Kidney (tissue), 14 donors: ENCODE data around the gene NALCN. TPM values are rescaled to one million over a fixed set of nuclear protein-coding genes. Genes with fewer than 3 reads are reported as not detected.

Experiments used
- DNase-seq, 5 donors: peaks; one replicate each; pipeline ENCODE4 v3.0.0-alpha.2; 2013 to 2020
- FAIRE-seq: peaks from 2 replicates; lab custom pipeline; 2012; peaks lifted over from hg19 to GRCh38; lab: Jason Lieb, UNC
- H3K27ac ChIP-seq, 2 donors: one replicate each; pipeline ENCODE4 v1.7.0; 2013; ENCODE audit warnings: low read depth in 2 of 2, low read length in 2 of 2, inconsistent platforms in 1 of 2
- H3K27me3 ChIP-seq: one replicate; pipeline ENCODE4 v1.7.1; 2013; ENCODE audit warnings: low read length, inconsistent platforms; ENCODE audit not compliant: control insufficient read depth, insufficient read depth
- H3K36me3 ChIP-seq, 3 donors: one replicate each; pipeline versions ENCODE4 v1.7.0 to v1.7.1; 2013; ENCODE audit warnings: low read length in 3 of 3, control low read depth in 1 of 3, inconsistent platforms in 1 of 3; ENCODE audit not compliant: insufficient read depth in 3 of 3, control insufficient read depth in 2 of 3
- H3K4me1 ChIP-seq, 3 donors: one replicate each; pipeline versions ENCODE4 v1.7.0 to v1.7.1; 2013; ENCODE audit warnings: low read length in 3 of 3, inconsistent platforms in 1 of 3, low read depth in 1 of 3; ENCODE audit not compliant: control insufficient read depth in 2 of 3, insufficient read depth in 2 of 3
- H3K4me3 ChIP-seq, 3 donors: one replicate each; pipeline versions ENCODE4 v1.7.0 to v1.8.1; 2013; ENCODE audit warnings: low read length in 3 of 3, control low read depth in 1 of 3, inconsistent platforms in 1 of 3
- H3K9ac ChIP-seq, 3 donors: one replicate each; pipeline versions ENCODE4 v1.7.0 to v1.7.1; 2013; ENCODE audit warnings: low read length in 3 of 3, control low read depth in 1 of 3, inconsistent platforms in 1 of 3
- H3K9me3 ChIP-seq, 3 donors: one replicate each; pipeline versions ENCODE4 v1.7.0 to v1.7.1; 2013; ENCODE audit warnings: low read length in 3 of 3, control low read depth in 1 of 3, inconsistent platforms in 1 of 3; ENCODE audit not compliant: control insufficient read depth in 2 of 3, insufficient read depth in 1 of 3
- intact Hi-C: fragments of 100-400 bp; cut with DNase I; formaldehyde crosslinking; loops from one replicate; pipeline ENCODE4 v1.11.1; 2022
- polyA plus RNA-seq: library from polyadenylated mRNA; stranded (reverse); fragments of 350-450 nt; fragmentation: Illumina TruSeq; extraction: RNeasy Lipid Tissue Mini Kit (QIAGEN cat#74804); gene quantifications from one replicate; pipeline ENCODE4 v1.2.3, GENCODE V29; 2014; ENCODE audit warnings: low read depth, low replicate concordance; ENCODE audit not compliant: insufficient read depth
- total RNA-seq: library from RNA; stranded (reverse); fragmentation: NEBNext Ultra II Directional; extraction: Animal tissue kit (Norgen Biotek cat#: 25700); gene quantifications from one replicate; pipeline ENCODE4 v1.2.1, GENCODE V29; 2021
- TF ChIP-seq, protein P1 (sequence below): IDR thresholded peaks from 3 replicates; pipeline ENCODE4 v1.5.1; 2012; ENCODE audit warnings: mild to moderate bottlenecking, moderate library complexity, borderline replicate concordance; ENCODE audit not compliant: insufficient read depth; ENCODE audit errors: extremely low read depth
- donor health status: control.
- donor health status: control.
- donor health status: control.
- donor health status: control.
- donor health status: control.
- donor health status: DM: yes; HTN: yes; CAD: no.
- donor health status: Normal renal cell carcinoma (clear cell type).

NALCN gene
- total and polyA plus RNA-seq, 2 donors from 2014 or later = 0.43 to 2.4 TPM

- FAIRE-seq = no peak
Measured at GRCh38 chr13:101306773-101307172, 109.5 kb downstream of the NALCN start.

GRCh38 chr13:101305981-101306411 lies 110.3 kb downstream of the NALCN start:
- Histone ChIP-seq H3K4me3 (no peak overlapping the region), H3K27me3 (no peaks in the 10 kb centered on the region), H3K9me3 (no peaks in the 10 kb centered on the region), H3K9ac (no peak overlapping the region), H3K27ac (no peak overlapping the region), H3K4me1 (no peaks in the 10 kb centered on the region), H3K36me3 (no peaks in the 10 kb centered on the region)
- peak in 1 of 5 donors; percentile 50 for DNase-seq
- TF ChIP-seq, protein P1, sequence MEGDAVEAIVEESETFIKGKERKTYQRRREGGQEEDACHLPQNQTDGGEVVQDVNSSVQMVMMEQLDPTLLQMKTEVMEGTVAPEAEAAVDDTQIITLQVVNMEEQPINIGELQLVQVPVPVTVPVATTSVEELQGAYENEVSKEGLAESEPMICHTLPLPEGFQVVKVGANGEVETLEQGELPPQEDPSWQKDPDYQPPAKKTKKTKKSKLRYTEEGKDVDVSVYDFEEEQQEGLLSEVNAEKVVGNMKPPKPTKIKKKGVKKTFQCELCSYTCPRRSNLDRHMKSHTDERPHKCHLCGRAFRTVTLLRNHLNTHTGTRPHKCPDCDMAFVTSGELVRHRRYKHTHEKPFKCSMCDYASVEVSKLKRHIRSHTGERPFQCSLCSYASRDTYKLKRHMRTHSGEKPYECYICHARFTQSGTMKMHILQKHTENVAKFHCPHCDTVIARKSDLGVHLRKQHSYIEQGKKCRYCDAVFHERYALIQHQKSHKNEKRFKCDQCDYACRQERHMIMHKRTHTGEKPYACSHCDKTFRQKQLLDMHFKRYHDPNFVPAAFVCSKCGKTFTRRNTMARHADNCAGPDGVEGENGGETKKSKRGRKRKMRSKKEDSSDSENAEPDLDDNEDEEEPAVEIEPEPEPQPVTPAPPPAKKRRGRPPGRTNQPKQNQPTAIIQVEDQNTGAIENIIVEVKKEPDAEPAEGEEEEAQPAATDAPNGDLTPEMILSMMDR = no peak
- intact Hi-C loops = no loop called here
- no peak for FAIRE-seq

More at GRCh38 chr13:101306773-101307172, 109.5 kb downstream of the NALCN start:
- no peak for DNase-seq
- Histone ChIP-seq H3K27ac (no peak overlapping the region), H3K9me3 (no peaks in the 10 kb centered on the region), H3K27me3 (no peaks in the 10 kb centered on the region), H3K9ac (no peak overlapping the region), H3K36me3 (no peaks in the 10 kb centered on the region), H3K4me3 (no peak overlapping the region), H3K4me1 (no peaks in the 10 kb centered on the region)
- TF ChIP-seq, protein P1 = no peak
- intact Hi-C loops = no loop called here

DNA sequence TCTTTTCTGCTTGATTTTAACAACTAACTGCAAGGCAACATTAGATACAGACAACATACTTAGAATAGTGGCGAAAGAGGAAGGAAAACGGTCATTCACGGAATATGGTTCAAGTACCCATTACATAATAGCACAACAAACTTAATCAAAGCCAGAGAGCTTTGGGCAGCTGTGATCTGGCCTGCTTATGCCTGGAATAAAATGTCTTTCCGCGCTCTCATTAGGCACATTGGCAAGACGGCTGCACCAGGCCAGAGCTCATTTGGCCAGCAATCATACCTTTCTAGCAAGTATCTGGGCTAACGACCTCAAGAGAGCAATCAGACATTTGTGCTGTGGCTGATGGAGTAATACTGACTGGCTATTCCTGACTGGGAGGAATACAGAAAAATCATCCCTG lies 112.8 kb downstream of the NALCN start:
- Histone ChIP-seq H3K4me3 (no peak overlapping the region), H3K9ac (no peak overlapping the region), H3K9me3 (no peaks in the 10 kb centered on the region), H3K4me1 (no peaks in the 10 kb centered on the region), H3K36me3 (no peaks in the 10 kb centered on the region), H3K27ac (no peak overlapping the region), H3K27me3 (no peaks in the 10 kb centered on the region)
- FAIRE-seq (no peak), DNase-seq (no peak)
- TF ChIP-seq, protein P1 = no peak
- intact Hi-C loops = no loop called here

- Histone ChIP-seq H3K9me3 (no peaks in the 10 kb centered on the region), H3K9ac (no peak overlapping the region), H3K36me3 (no peaks in the 10 kb centered on the region), H3K4me1 (no peaks in the 10 kb centered on the region), H3K4me3 (no peak overlapping the region), H3K27me3 (no peaks in the 10 kb centered on the region), H3K27ac (no peak overlapping the region)
- intact Hi-C loops = no loop called here
- DNase-seq (no peak), FAIRE-seq (no peak)
- TF ChIP-seq, protein P1 = no peak
Measured at GRCh38 chr13:101301053-101301452, 115.3 kb downstream of the NALCN start.
